Measurements from ENCODE around the gene CPA2.

The CPA2 gene

GRCh38 chr7:130266258-130266960, at the start of gene CPA2:
Gene CPA2 (plus strand): TSS chr7:130266863. CDS start chr7:130266882, 19 bp downstream.
- no peak for TF ChIP-seq EZH2phosphoT487 (conservative IDR thresholded peaks at IDR 0.05; ENCODE audit: low read length)
- TF ChIP-seq, protein P1, sequence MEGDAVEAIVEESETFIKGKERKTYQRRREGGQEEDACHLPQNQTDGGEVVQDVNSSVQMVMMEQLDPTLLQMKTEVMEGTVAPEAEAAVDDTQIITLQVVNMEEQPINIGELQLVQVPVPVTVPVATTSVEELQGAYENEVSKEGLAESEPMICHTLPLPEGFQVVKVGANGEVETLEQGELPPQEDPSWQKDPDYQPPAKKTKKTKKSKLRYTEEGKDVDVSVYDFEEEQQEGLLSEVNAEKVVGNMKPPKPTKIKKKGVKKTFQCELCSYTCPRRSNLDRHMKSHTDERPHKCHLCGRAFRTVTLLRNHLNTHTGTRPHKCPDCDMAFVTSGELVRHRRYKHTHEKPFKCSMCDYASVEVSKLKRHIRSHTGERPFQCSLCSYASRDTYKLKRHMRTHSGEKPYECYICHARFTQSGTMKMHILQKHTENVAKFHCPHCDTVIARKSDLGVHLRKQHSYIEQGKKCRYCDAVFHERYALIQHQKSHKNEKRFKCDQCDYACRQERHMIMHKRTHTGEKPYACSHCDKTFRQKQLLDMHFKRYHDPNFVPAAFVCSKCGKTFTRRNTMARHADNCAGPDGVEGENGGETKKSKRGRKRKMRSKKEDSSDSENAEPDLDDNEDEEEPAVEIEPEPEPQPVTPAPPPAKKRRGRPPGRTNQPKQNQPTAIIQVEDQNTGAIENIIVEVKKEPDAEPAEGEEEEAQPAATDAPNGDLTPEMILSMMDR (IDR thresholded peaks at IDR 0.05; ENCODE audit: insufficient read depth, low read length, poor library complexity, severe bottlenecking) = no peak
- no peak within 1 kb of the TSS for H3K4me2 ChIP-seq (ENCODE audit: low read depth, low read length, poor library complexity, severe bottlenecking)

DNA sequence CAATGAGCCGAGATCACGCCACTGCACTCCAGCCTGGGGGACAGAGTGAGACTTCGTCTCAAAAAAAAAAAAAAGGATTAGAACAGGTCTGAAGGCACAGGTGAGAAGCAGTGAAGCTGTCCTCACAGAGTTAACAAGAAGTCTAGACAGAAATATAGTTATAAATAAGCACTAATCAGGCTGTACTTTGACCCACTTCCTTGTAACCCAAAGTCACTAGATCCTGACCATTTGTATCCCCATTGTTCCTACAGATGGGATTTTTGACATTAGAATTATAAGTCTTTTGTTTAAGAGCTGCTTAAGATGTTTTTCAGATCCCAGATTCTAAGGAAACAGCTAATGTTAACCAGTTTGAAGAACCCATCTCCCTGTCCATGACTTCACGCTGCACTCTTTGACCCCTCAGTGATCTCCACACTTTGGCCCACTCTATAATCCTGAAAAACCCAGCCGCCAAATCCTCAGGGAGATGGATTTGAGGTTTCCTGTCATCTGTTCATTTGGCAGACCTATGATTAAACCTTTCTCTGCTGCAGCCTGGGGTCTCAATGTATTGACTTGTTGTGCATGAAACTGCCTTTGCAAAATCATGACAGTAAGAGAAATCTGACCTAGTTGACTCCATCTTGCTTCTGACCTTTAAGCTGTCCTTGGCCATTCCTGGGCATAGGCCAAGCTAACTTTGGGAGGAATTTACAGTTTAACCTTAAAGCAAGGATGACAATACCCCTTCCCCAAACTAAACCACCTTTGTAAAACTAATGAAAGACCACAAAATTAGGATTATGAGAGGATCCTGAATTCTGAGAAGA, 47.6 kb upstream of the CPA2 start:
- no peaks in the 10 kb centered on the region for H3K79me2 ChIP-seq (ENCODE audit: insufficient read depth, low read length)
- no peak overlapping the region for H2AFZ ChIP-seq (ENCODE audit: low read depth, low read length, severe bottlenecking)
- no peaks in the 10 kb centered on the region for H3K36me3 ChIP-seq (ENCODE audit: low read length)
- no peak overlapping the region for H3K9ac ChIP-seq (ENCODE audit: low read length)
- no peaks in the 10 kb centered on the region for H3K27me3 ChIP-seq (ENCODE audit: low read length)
- H4K20me1 ChIP-seq (ENCODE audit: low read depth, low read length) = no peaks in the 10 kb centered on the region
- TF ChIP-seq, protein P1 (IDR thresholded peaks at IDR 0.05; ENCODE audit: insufficient read depth, low read length, poor library complexity, severe bottlenecking) = no peak
- TF ChIP-seq EZH2phosphoT487 (conservative IDR thresholded peaks at IDR 0.05; ENCODE audit: low read length) = no peak
- H3K9me3 ChIP-seq (ENCODE audit: insufficient read depth, low read length) = no peaks in the 10 kb centered on the region
- no peak overlapping the region for H3K27ac ChIP-seq (ENCODE audit: low read depth, low read length)
- no peaks in the 10 kb centered on the region for H3K9me2 ChIP-seq (replicated peaks; ENCODE audit: insufficient read depth, low read length)
- H3K4me2 ChIP-seq (ENCODE audit: low read depth, low read length, poor library complexity, severe bottlenecking) = no peak overlapping the region
- H3F3A ChIP-seq (ENCODE audit: insufficient read depth) = no peaks in the 10 kb centered on the region
- no peak overlapping the region for H3K4me3 ChIP-seq (ENCODE audit: insufficient read depth, low read length, poor library complexity, severe bottlenecking)

More at GRCh38 chr7:130266258-130266960, at the start of gene CPA2:
- Histone ChIP-seq H3K79me2 (ENCODE audit: insufficient read depth, low read length) (no peaks in the 10 kb centered on the region), H3K27ac (ENCODE audit: low read depth, low read length) (no peak within 1 kb of the TSS), H3K9me2 (replicated peaks; ENCODE audit: insufficient read depth, low read length) (no peaks in the 10 kb centered on the region), H4K20me1 (ENCODE audit: low read depth, low read length) (no peaks in the 10 kb centered on the region), H3K27me3 (ENCODE audit: low read length) (no peaks in the 10 kb centered on the region), H3K9ac (ENCODE audit: low read length) (no peak within 1 kb of the TSS), H3F3A (ENCODE audit: insufficient read depth) (no peaks in the 10 kb centered on the region), H3K9me3 (ENCODE audit: insufficient read depth, low read length) (no peaks in the 10 kb centered on the region), H3K4me3 (ENCODE audit: insufficient read depth, low read length, poor library complexity, severe bottlenecking) (no peak within 1 kb of the TSS), H3K36me3 (ENCODE audit: low read length) (no peaks in the 10 kb centered on the region), H2AFZ (ENCODE audit: low read depth, low read length, severe bottlenecking) (no peak within 1 kb of the TSS)

- H3K36me3 ChIP-seq (ENCODE audit: low read length) = no peaks in the 10 kb centered on the region
- H3K9me2 ChIP-seq (replicated peaks; ENCODE audit: insufficient read depth, low read length) = no peaks in the 10 kb centered on the region
- no peaks in the 10 kb centered on the region for H4K20me1 ChIP-seq (ENCODE audit: low read depth, low read length)
- H3F3A ChIP-seq (ENCODE audit: insufficient read depth) = no peaks in the 10 kb centered on the region
- H3K4me3 ChIP-seq (ENCODE audit: insufficient read depth, low read length, poor library complexity, severe bottlenecking) = no peak overlapping the region
- H3K27ac ChIP-seq (ENCODE audit: low read depth, low read length) = no peak overlapping the region
- no peaks in the 10 kb centered on the region for H3K9me3 ChIP-seq (ENCODE audit: insufficient read depth, low read length)
- TF ChIP-seq, protein P1 (IDR thresholded peaks at IDR 0.05; ENCODE audit: insufficient read depth, low read length, poor library complexity, severe bottlenecking) = no peak
- H3K9ac ChIP-seq (ENCODE audit: low read length) = no peak overlapping the region
- H3K4me2 ChIP-seq (ENCODE audit: low read depth, low read length, poor library complexity, severe bottlenecking) = no peak overlapping the region
- H3K79me2 ChIP-seq (ENCODE audit: insufficient read depth, low read length) = no peaks in the 10 kb centered on the region
- H3K27me3 ChIP-seq (ENCODE audit: low read length) = no peaks in the 10 kb centered on the region
- no peak overlapping the region for H2AFZ ChIP-seq (ENCODE audit: low read depth, low read length, severe bottlenecking)
These were observed 46.8 kb upstream of the CPA2 start for GRCh38 chr7:130219871-130220270.
